HG03520 (cell line): ENCODE measurements around the gene NLGN1.
"Not testable (repeated sequence)": the region's sequence is repeated elsewhere in the genome, so short reads cannot be mapped to it uniquely, and the experiment has no call there.

Source experiments
- ATAC-seq: cut with Tn5 transposase; IDR thresholded peaks from one replicate; pipeline ENCODE4 v1.9.1; 2021; ENCODE audit warnings: mild to moderate bottlenecking, moderate library complexity; ENCODE audit not compliant: unreplicated experiment

The NLGN1 gene

DNA sequence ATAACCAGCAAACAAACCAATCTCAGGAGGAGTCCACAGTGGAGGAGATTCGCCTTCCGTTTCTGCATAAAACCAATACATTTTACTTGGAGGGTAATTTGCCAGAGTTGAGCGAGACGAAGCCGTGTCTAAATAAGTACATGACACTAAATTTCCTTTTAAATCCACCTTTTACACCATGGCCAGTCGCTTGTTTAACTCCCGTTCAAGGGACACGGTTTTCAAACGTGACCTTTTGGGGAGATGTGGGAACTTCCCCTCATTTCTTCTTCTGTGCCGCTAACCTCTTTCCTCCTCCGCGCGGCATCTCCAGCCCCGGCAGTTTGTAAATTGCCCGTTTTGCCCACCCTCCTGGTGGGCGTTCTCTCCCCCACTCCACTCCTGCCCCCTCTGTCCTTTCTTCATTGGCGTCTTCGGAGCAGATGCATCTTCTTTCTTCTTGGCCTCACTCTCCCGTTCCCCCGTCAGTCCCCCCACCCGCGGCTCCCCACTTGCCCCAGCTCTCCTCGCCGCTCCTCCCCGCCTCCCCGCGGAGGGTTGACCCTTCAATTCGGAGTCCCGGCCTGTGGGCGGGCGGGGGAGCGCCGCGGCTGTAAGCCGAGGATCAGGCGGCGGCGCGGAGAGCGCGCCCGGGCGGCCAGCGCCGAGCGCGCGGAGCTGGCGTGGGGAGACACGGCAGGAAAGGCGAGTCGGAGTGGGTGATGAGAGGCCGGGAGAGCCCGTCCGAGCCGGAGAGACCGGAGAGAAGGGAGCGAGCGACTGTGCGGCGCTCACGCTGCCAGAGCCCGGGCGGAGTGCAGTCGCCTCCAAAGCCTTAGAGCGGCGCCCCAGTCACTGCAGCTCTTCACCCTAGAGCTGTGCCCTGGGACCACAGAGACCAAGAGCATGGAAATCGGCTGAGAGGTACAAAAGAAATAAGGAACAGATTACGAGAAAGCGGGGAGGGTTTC is at the start of gene NLGN1:
Gene NLGN1 (plus strand): TSS at position 584 of the 950 bp plus-strand sequence.
- no peak for ATAC-seq

DNA sequence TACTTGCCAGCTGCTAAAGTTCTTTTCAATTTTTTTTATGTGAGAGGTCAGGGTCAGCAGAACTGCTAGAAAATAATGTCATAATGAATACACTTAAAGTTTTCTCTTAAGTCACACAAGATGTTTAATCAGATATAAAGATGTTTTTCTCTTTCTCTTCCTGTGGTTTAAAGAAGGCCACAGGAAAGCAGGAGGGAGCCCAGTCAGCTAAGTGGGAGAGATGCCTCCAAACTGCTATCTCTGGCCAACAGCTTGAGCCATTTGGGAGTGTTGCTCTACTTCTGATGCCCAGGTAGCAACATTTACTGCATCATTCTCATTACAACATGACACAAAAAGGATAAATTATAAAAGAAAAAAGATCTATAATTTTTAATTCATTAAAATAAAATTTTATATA is 45.7 kb upstream of the NLGN1 start:
- ATAC-seq = no peak

DNA sequence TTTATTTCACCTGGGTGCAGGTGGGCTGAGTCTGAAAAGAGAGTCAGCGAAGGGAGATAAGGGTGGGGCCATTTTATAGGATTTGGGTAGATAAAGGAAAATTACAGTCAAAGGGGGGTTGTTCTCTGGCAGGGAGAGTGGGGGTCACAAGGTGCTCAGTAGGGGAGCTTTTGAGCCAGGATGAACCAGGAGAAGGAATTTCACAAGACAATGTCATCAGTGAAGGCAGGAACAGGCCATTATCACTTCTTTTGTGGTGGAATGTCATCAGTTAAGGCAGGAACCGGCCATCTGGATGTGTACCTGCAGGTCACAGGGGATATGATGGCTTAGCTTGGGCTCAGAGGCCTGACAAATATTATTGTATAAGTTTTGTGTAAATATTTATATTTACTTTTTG is 44.4 kb upstream of the NLGN1 start:
- not testable (repeated sequence) for ATAC-seq

DNA sequence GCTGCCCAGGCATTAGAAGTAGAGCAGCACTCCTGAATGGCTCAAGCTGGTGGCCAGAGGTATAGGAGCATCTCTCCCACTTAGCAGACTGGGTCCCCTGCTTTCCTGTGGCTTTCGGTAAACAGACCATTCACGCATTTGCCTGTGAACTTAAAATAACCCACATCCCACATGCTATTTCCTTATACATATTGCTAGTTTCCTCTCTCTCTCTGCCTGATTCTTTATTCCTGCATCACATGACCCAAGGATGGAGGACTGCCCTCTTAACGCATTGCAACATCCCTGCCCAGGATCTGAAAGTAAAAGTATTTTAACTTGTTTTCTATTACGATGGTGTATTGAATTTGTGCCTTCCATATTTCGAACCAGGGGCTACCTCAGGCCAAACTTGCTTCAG is 43.4 kb upstream of the NLGN1 start:
- ATAC-seq = no peak

DNA sequence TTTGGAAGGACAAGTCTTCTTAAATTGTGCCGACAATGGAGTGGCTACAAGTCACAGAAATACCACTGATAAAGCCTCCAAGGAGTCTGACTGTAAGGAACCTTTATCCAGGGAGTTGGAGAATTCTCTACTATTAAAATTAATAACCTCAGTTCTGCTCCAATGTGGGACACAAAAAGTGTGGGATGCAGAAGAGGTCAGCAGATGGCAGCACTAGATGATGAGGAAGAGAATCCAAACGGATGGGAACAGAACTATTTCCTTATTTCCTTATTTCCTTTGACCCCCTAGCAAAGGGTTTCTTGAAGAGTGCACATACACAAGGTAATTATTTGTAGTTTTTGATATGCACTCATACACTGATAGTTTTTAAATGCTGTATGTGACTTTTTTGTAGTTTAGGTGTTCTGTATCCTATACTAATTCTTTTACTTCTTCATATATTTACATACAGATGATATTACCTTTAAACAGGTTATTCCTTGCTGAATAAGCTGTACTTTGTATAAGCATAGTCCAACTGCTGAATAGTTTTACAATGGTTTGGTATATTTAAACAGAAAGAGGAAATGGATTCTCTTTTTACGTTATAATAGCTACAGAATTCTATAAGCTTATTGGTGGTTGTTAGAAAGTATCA is 25.6 kb upstream of the NLGN1 start:
- ATAC-seq = no peak

DNA sequence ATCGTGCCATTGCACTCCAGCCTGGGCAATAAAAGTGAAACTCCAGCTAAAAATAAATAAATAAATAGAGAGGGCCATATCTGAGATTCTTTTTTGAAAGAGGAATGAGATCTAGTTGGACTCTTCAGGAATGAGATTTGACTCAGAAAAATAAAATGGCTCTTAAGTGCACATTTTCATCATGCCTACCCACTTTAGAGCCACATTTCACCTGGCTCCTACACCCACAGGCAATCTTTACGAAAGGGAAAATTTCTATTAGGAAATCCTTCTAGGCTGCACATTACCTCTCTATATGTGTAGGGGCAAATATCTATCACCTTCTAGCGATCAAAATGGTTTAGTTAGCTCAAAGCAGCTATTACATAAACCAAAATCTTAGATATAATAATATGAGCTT is 16.9 kb upstream of the NLGN1 start:
- no peak for ATAC-seq

DNA sequence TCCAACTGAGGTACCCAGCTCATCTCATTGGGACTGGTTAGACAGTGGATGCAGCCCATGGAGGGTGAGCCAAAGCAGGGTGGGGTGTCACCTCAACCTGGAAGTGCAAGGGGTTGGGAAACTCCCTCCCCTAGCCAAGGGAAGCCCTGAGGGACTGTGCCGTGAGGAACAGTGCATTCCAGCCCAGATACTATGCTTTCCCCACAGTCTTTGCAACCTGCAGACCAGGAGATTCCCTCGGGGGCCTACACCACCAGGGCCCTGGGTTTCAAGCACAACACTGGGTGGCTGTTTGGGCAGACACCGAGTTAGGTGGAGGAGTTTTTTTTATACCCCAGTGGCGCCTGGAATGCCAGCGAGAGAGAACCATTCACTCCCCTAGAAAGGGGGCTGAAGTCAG is 15.6 kb upstream of the NLGN1 start:
- not testable (repeated sequence) for ATAC-seq

DNA sequence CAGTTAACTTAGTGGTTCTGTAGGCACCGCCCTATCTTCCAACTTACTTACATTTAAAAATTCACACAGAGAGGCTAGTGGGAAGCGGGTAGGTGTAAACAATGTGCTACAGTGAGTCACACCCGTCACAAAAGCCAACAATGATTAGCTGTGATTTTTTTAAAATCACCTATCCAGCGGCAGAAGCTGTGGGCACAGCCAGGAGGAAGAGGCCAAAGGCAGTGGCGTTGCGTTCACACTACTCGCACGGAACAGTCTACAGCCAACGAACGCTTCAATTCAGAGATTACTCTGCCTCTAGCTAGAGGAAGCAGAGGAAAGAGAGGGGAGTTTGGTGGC is 2.5 kb upstream of the NLGN1 start:
- ATAC-seq = peak; percentile 45

DNA sequence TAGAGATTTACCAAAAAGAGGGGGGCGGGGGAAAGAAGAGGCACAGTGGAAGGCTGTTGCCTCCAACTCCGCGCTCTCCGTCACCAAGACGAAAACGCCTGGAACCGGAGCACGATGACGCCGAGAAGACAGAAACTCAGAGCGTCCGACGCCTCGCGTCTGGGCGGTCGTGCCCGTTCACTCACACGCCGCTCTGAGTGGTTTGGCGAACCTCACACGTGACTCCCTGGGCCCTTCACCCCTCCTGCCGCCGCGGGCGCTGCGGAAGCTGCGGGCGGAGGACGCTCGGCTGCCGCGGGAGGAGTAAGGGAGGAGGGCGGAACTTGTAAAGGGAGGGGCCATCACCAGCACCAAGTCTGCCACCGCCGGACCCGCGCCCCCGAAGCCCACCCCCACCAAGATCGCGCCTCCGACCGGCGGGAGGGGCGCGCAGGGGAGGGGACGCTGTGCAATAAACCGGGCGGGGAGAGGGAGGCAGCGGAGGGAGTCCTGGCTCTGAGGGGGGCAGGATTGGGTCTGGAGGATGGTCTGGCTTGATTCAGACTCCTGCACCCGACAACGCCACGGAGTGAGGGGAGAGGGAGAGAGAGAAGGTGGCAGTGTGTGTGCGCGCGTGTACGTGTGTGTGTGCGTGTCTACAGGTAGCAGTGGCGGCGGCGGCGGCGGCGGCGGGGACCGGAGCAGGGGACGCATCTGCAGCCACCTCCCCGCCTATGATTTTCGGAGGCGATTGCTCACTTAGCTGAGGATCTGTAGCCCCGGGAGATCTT is 1.9 kb upstream of the NLGN1 start:
- ATAC-seq = peak; percentile 90

DNA sequence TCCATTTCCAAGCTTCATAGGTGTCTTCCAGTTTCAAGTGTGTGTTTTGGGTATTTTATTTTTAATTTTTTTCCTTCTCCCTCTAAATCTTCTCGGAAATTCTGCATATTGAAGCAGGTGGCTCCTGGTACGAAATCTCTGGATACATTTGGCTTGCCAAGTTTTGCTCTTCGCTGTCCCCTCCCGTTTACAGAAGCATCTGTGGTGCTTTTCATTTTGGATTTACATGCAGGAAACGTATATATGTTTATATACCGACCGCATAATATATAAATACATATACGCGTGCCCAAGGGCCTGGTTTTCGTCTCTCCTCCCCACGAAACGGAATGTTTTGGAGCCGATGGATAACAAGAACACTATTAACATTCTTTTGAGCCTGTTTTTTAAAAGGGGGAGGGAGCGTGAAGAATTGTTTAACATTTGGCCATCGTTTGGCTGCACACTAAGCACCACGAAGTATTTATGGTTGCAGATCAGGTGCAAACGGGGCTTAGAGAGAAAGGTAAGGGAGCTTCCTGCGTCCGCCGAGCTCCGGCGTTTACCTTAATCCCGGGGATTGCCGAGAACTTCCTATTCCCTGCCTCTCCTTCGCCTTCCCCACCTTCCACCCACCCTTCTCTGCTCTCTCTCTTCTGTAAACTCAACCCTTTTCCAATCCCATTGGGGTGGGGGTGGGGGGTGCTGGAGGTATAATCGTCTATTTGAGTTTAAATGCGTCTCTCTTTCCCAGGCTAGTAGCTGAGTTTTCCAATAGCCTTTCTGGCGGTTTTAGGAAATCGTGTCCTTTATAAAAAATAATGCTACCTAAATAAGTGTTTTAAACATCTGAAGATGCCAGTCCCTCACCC is 1.1 kb upstream of the NLGN1 start:
- no peak for ATAC-seq

DNA sequence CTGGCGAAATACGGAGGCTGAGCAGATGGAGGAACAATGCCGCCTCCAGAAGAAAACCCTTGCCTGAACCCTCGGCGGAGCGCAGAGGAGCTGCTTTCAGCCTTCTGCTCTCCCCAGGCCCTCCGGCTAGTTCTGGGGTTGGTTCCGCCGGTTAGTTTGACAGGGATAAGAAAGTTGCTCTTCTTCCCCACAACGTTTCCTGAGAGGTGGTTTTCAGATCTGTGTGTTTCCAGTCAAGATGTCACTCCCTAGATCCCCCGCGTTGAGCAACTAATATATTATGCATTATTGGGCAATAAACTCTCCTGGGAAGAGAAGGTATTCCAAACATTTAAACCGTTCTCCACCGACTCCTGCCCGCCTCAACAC is 551 bp downstream of the NLGN1 start:
- no peak for ATAC-seq

DNA sequence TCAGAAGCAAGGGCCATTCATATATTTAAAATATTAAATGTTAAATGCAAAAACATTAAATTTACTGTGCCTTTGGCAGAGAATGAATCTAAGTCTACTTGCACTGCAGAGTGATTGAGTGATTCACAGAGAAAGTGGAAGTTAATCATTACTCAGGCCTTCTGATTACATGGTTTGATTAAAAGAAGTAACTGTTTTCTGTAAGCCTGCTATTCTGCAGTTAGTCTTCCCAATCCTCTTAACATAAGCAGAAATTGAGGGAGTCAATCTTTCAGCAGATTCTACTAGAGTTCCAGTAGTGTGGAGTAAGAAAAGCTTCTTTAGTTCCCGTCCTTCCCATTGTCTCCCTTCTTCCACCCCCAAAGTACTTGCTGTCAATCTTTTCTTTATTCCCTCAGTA is 1.5 kb downstream of the NLGN1 start:
- no peak for ATAC-seq

DNA sequence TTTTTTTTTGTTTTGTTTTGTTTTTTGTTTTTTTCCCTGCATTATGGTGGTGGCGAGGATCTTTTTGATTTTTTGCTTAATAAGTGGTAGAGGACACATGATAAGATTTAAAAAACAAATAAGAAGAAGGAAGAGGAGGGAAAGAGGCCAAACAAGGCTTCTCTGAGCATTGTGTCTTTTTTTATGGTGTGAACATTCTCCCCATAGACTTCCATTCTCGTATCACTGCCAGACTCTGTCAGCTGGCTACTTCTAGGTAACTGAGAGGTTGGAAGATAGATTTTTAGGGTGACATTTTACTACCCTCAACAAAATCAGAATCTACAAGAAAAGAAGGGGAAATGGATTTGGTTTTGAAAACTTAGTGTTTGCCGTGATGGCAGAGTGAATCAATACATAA is 3.8 kb downstream of the NLGN1 start:
- no peak for ATAC-seq

DNA sequence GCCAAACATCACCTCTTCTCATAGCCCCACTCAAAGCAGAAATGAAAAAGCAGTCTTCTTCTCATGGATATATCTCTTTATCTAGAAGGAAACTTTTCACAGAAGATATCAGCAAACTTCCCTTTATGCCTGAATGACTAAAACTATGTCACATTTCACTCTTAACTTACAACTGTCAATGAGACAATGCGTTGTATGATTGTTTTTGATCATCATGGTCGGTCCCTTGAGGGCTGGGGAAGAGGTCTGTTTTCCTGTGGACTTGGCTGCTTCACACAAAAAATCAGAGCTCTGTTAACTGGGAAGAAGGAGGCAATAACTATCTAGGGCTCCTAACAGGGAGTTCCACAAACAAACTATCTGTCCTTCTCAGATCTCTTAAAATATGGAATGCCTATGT is 5.1 kb downstream of the NLGN1 start:
- ATAC-seq = no peak

DNA sequence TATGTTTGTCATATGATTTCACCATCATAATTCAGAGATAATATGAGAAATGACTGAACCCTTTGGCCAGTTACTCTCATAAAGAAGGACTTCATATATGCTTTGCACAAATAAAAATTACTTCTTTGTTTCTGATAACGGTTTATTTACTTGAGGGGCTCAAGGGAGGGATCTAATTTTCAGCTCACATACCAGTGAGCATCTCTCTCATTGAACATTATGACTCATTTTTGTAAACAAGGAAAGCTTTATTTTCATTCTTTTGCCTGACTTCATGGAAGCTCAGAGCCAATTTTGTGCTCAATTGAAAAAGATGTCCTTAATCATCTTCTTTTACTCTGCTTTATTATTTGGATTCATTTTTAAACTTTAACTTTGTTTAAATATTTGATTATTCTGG is 5.8 kb downstream of the NLGN1 start:
- ATAC-seq = no peak

DNA sequence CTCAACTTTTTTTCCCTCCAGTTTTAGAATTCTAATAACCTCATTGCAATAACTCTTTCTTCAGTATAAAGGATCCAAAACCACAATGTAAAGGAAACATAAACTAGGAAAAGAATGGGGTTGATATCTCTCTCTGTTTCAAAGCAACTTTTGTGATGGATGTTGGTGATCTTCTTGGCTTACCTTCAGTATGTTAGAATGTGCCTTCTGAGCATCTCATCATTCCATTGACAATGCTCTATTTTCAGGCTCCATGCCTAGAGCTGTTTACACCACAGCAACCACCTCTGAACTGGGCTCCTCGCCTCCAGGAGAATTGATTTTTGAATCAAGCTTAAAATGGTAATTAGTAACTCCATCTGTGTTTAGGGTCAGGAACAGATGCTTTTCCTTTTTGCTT is 6.6 kb downstream of the NLGN1 start:
- no peak for ATAC-seq

DNA sequence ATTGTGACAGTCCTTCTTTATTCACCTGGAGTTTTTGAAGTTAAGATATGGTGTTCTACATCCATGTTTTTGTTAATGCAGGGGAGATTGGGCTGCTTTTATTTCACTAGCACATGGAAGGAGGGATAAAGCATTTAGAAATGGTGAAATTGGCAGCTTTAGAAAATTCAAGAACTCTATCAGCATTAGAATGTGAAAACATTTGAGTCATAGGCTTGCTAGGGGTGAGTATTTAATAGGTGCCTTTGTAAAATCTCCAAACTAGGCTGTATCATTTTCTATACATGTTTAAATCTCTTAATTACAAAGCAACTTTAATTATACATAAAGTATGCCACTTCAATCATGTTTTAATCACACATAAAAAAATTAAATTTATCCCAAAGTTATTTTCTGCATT is 12.9 kb downstream of the NLGN1 start:
- ATAC-seq = no peak

DNA sequence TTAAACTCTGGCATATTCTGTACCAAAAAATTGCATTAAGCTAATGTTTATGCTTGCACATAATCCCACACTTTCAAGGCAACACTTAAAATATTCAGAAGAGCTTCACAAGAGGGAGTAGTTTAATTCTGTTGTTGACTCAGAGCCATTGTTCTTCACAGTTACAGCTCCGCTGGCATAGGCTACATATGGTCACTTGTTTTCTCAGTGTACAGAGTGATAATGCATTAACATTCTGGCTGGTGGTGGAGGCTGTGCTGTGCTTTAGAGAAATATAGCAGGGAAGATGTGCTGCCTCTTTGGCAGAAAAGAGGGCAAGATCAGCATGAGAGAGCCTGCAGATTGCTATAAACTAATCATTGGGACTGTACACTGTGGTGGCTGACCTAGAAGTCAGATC is 13.3 kb downstream of the NLGN1 start:
- ATAC-seq = no peak

DNA sequence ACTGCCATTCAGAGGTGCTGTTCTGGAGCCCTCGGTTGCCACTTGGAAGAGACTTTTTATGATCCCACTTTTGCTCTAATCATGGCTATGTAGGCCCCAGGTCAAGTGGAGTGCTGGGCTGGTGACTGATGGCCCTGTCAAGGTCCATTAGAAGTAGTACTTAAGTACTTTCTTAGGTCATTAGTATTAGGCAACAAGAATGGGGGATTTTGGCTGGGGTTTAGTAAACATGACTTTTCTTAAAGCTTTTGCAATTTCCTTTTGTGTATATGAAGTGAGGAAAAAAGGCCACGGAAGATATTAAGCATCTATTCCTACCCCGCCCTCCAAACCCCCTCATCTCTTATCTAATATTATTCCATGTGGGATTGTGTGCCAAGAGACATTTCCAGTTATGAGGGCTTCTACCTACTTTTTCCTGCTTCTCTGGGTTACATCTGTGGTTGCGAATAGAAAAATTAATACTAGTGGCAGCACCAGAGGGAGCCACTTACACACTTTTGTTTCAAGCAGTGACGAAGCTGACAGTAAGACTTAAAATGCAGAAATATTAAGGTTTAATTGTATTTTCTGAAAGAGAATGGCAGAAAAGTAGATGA is 13.9 kb downstream of the NLGN1 start:
- no peak for ATAC-seq

DNA sequence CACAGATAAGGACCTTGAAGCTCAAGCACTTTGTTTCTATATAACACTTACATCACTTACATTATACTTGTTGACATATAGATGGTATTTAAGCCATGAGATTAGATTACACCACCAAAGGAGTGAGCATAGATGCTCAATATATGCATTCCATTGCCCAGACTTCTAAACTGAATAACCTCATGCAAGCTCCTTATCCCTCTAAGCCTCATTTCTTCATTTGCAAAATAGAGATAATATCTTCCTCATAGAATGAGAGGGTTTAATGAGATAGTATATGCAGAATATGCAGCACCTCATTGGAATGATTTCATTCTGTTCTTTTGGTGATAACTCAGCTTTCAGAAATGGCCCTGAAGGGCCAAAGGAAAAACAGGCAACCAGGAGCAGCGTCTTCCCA is 18.5 kb downstream of the NLGN1 start:
- ATAC-seq = no peak

DNA sequence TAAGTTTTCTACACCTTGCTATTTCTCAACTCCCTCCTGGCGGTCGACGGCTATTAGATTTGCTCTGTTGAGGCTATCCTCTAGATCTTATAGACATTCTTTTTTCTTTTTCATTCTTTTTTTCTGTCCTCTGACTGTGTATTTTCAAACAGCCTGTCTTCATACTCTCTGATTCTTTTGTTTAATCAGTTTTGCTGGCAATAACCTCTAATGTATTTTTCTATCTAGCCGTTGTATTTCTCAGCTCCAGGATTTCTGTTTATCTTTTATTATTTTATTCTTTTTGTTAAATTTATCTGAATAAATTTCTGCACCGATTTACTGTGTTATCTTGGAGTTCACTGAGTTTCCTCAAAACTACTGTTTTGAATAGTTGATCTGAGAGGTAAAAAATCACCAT is 31.5 kb downstream of the NLGN1 start:
- no peak for ATAC-seq
